HG03196 (cell line): ENCODE measurements around the gene HTN1.
"Not testable (repeated sequence)": the region's sequence is repeated elsewhere in the genome, so short reads cannot be mapped to it uniquely, and the experiment has no call there.

Experiments used
- ATAC-seq: cut with Tn5 transposase; IDR thresholded peaks from one replicate; pipeline ENCODE4 v1.9.1; 2021; ENCODE audit not compliant: unreplicated experiment

HTN1 gene

GRCh38 chr4:70050138-70050537 is at the start of gene HTN1:
Gene HTN1, plus strand, starts transcription at chr4:70050438. Its CDS starts 2,639 bp downstream, at chr4:70053077.
- ATAC-seq, result not testable (repeated sequence)

- no peak for ATAC-seq
Observed at GRCh38 chr4:70000711-70001110, 49.5 kb upstream of the HTN1 start.

GRCh38 chr4:70002507-70002906 is 47.7 kb upstream of the HTN1 start:
- no peak for ATAC-seq

- ATAC-seq, result no peak
Observed at GRCh38 chr4:70008771-70009170, 41.5 kb upstream of the HTN1 start.

- not testable (repeated sequence) for ATAC-seq
Observed at GRCh38 chr4:70019006-70019405, 31.2 kb upstream of the HTN1 start.

GRCh38 chr4:70023218-70023617 is 27.0 kb upstream of the HTN1 start:
- no peak for ATAC-seq

- no peak for ATAC-seq
Observed at GRCh38 chr4:70027011-70027410, 23.2 kb upstream of the HTN1 start.

- not testable (repeated sequence) for ATAC-seq
Observed at GRCh38 chr4:70028159-70028558, 22.1 kb upstream of the HTN1 start, which contains the start of gene HTN3. Gene HTN3, plus strand, starts transcription at chr4:70028459. Its CDS starts 2,282 bp downstream, at chr4:70030741.

- not testable (repeated sequence) for ATAC-seq
Observed at GRCh38 chr4:70037559-70037958, 12.7 kb upstream of the HTN1 start.

GRCh38 chr4:70039928-70040327 is 10.3 kb upstream of the HTN1 start:
- not testable (repeated sequence) for ATAC-seq

GRCh38 chr4:70041652-70042286 is 8.5 kb upstream of the HTN1 start:
- ATAC-seq, result no peak

GRCh38 chr4:70056534-70056933 is 6.3 kb downstream of the HTN1 start:
- ATAC-seq, result not testable (repeated sequence)

- no peak for ATAC-seq
Observed at GRCh38 chr4:70057651-70058050, 7.4 kb downstream of the HTN1 start.

GRCh38 chr4:70059149-70059548 is 8.9 kb downstream of the HTN1 start:
- no peak for ATAC-seq

GRCh38 chr4:70062000-70062399 is 11.8 kb downstream of the HTN1 start:
- ATAC-seq, result peak; percentile 97

GRCh38 chr4:70080205-70080604 is 30.0 kb downstream of the HTN1 start:
- ATAC-seq, result no peak

- no peak for ATAC-seq
Observed at GRCh38 chr4:70099206-70099605, 49.0 kb downstream of the HTN1 start.
